NCI-H524 (cell line): ENCODE measurements around the gene CST1.
"Not testable (repeated sequence)": the region's sequence is repeated elsewhere in the genome, so short reads cannot be mapped to it uniquely, and the experiment has no call there.

Experiments
- DNase-seq, 2 experiments: peaks; one replicate each; lab custom pipeline; 2025; lab: John Stamatoyannopoulos, UW

CST1 gene

DNA sequence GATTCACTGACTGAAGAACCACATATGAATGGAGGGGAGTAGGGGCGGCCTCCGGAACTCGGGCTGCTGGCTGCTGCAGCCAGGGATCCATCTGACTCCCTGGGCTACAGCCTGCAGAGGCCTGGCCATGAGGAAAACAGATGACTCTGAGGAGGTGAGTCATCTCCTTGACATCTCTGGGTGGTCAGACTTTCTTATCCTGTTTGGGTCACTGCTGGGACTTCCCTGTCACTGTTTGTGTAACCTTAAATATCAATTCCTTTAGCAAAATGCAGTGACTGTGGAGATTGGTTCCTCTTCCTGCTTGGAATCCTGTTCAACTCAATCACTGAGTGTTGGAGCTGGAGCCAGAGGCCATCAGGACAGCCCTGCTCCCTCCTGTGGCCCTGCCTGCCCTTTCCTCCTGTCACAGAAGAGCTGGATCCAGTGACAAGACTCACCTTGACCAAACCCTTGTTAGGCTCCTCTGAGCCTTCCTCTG is 4.4 kb upstream of the CST1 start:
- DNase-seq, result not testable (repeated sequence)

DNA sequence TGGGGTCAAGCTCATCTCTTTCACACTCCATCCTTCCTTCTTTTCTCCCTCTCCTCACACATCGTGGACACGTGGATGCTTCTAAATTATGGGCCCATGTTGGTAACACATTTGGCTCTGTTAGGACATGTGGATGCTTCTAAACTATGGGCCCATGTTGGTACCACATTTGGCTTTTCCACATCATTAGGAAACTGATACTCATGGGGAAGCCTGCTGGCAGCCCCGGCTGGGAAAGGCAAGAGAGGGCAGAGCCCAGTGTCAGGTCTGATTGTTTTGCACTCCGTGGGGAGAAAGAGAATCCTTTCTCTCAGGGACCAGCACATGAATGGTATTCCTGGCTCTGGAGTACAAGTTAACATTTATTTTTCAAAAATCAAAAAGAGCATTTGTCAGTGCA is 4.0 kb upstream of the CST1 start:
- DNase-seq, result no peak

DNA sequence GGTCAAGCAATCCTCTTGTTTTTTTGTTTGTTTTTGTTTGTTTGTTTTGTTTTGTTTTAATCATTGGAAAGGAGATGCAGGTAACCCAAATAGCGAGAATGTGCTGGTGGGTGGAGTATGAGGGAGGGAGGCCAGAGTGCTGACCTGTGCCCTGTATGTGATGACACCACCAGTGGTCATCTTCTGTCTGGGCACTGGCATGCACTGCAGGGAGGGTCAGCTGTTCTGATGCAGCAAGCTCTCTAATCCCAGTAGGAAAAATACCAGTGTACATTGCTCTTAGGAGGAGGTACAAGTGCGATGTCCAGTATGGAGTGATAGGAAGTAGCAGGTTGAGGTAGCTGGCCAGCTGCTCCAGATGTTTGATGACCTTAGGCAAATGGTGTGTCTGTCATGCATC is 2.9 kb upstream of the CST1 start:
- DNase-seq, result no peak

DNA sequence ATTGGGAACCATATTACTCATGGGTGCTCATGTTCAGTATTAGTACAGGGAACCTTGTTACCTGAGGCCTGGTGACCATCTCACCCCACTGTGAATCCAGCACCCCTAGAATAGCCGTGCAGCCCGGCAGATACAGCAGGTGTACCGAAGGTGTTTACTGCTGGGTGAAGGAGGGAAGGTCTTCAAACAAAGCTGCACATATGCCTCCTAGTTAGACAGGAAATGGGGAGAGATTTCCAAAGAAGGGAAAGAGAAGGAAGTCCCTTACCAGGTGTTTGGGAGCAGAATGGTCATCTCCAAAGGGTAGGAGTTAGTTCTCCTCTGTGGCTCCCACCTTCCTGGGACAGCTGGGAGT is 2.4 kb upstream of the CST1 start:
- no peak for DNase-seq

DNA sequence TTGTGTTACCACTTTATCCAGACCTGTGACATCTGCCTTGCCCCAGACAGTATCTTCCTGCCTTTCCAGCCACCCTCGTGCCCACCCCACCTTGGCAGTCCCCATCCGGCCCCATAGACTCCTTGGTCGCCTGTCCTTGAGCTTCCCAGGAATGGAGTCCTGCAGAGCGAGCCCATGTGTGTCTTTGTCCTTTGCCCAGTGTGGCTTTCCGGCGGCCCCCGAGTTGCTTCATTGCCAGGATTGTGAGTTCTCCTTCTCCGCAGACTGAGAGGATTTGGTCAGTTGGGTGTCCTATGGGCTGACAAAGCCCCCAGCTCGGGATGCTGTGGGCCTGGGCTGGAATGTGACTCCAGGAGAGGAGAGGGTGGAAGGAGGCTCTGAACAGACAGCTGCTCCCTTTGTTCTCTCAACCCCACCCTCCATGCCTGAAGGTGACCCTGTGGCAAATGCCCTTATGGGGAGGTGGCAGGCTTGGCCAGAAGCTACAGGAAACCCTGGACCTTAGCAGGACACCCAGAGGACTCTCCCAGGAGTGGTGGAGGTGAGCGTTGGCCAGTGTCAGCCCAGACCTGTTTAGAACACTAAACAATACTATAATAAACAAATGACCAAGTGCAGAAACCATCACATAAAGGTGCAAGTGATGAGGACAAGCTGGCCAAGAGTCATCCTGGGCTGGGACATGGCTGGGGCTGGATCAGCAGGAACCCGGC is 1.9 kb upstream of the CST1 start:
- no peak for DNase-seq

DNA sequence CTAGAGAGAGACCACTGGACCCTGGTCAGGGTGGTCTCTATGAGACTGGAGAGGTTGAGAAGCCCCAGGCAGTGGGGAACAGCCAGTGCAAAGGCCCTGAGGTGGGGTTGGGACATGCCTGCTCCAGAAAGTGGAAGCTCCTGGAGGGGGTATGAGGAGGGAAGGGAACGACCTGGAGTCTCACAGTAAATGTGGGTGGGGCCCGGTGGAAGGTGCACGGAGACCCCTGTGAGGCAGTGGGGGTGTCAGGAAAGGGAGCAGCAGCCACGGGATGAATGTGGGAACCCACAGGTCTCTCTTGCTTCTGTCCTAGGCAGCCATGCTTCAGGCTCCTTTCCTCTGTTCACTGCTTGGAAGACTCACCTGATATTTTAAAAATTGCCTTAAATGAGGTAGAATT is 1.3 kb upstream of the CST1 start:
- DNase-seq, result no peak

DNA sequence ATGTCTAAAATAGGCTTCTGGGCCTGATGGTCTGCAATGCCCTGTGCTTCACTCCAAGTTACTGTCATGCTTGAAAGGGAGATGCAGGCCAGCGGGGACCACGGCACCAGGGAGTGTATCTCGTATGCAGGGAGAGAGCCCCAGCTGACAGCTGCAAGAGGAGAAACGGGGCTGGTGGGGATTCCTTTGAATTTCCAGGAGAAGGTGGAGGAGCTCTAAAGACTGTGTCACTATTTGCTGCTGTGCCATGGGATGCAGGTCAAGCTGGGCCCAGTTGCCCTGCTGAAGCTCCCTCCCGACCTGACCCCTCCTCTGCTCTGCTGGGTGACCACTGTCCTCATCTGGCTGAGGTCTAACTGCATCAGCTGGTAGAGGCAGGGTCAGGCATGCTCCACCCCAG is 989 bp downstream of the CST1 start:
- no peak for DNase-seq

DNA sequence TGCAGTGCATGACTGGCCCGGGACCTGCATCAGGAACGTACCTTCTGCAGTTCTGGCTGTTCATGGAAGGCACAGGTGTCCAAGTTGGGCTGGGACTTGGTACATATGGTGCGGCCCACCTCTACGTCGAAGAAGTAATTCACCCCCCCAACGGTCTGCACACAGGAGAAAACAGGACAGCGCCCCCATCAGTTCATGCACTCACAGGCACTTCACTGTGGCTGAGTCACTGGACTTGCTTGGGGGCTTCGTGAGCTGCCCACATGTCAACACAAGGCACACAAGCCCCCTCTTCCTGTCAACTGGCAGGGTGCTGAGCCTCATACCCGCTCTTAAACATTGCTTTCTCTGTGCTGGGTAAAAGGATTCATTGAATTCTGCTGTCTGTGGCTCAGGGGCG is 1.8 kb downstream of the CST1 start:
- not testable (repeated sequence) for DNase-seq

DNA sequence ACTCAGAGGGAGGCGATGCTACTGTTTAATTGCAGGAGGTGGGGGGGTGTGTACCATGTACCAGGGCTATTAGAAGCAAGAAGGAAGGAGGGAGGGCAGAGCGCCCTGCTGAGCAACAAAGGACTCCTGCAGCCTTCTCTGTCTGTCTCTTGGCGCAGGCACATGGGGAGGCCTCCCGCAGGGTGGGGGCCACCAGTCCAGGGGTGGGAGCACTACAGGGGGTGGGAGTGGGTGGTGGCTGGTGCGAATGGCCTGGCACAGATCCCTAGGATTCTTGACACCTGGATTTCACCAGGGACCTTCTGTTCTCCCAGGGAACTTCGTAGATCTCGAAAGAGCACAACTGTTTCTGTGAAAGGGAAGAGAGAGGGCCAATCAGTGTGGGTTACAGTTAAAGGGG is 3.2 kb downstream of the CST1 start:
- DNase-seq, result not testable (repeated sequence)

DNA sequence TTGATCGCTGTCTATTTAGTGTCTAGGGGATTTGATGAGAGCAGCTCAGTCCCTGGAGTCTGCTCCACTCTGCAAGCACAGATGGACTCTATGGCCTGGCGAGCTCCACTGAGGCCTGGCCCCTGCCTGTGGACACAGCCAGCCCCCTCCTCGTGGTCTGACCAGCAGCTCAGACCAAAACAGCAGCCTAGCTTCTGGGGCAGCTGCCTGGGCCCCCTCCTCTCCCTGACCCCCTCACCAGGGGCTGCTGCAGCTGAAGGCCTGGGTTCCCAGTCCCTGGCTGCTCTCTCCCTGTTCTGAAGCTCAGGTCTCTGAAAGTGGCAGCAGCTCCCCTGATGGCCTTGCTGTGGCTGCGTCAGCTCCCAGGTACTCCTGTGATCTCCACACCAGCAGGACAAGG is 3.6 kb downstream of the CST1 start:
- DNase-seq, result not testable (repeated sequence)

DNA sequence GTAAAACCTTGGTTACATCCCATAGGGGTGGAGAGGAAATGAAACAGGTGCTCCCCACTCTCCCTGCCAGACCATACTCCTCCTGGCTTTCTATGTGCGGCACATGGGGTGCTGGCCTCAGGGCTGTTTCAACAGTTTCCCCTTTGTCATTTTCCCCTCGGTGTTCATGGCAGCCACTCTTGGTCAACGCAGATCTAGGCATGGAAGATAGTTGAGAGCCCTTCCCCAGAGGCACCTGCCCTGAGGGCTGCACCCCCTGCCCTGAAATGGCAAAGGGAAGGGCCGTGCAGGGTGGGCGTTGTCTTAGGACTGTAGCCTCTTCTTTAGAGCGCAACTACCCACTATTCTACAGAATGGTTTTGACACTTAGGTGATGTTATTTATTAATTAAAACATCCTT is 4.4 kb downstream of the CST1 start:
- DNase-seq, result no peak

DNA sequence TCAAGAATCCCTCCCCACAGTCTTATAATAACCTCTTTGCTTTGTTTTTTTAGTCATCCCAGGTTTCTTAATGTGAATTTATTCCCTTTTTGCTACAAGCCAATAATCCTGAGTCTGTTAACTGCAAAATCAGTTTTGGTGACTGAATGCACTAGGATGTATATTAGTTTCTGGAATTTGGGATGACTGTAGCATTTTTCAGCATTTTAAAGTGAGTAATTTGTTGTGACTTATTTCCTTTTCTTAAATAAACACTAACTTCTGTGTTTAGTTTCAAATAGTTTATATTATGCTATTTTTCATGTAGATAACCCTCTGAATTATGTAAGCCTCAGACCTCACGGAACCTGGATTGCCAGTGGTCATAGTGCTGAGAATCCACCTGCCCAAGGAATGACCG is 5.5 kb downstream of the CST1 start:
- DNase-seq, result no peak

DNA sequence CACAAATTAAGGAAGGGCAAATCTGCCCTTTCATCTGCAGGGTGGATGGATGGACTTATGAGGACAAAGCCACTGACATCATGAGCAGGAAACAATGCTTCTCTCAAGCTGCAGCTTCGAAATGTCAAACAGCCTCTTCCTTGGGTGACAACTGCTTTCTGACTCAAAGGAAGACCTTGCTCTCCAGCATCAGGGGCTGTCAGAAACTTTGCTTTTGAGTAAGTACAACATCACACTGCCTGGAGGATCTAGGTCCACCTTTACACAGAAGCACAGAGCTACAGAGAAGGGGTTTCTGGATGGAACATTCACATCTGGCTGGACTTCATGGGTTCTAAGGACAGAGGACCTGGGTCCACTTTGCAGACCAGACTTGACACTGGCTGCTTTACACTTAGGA is 5.9 kb downstream of the CST1 start:
- DNase-seq, result no peak

DNA sequence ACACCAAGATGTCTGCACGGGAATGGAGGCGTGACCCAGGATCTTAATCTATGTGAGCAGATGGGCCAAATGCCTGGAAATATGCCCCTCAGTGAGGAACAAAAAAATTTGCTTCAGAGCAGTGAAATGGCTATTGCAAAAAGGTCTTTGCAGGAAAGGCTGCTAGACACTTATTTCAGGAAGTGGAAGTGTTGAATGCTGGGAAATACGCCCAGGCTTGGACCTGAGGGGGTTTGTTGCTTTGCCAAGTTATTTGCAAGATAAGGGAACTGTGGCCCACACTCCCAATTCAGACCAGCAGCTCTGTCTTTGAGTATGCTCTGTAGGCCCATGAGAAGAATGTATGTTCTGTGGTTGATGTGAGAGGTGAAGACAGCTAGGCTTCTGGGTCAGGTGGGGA is 15.3 kb downstream of the CST1 start:
- peak in 1 of 2 experiments; percentile 39 for DNase-seq

DNA sequence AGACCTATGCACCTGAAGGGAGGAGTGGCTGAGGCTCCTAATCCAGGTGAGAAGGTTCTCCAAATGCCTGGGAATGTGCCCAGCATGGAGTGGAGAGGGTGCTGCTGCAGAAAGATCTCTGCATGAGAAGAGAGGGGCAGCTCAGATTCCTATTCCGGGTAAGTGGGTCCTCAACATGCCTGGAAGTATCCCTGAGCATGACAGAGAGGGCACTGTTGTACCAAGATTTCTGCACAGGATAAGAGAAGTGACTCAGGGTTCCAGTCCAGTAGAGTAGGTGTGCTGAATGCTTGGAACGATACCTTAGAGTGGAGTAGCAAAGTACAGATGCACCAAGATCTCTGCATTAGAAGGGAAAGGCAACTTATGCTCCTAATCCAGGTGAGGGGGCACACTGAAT is 15.8 kb downstream of the CST1 start:
- DNase-seq, result peak in 1 of 2 experiments; percentile 29

DNA sequence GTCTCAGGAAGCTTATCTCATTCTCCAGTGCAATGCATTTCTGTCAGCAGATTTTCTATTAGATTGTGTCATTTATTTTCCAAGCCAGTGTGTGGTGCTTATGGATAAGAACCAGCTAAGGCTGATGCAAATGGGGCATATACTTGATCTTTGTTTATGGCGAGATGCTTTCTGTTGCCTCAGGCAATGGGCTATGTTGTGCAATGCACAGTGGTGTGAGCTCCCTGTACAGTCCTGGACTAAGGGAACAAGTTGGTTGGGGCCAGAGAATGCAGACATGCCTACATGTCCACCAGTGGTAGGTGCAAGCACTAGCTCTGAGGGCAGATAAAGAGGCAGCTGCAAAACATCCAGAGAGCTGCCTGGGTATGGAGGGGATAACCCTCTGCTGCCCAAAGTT is 16.3 kb downstream of the CST1 start:
- DNase-seq, result not testable (repeated sequence)

DNA sequence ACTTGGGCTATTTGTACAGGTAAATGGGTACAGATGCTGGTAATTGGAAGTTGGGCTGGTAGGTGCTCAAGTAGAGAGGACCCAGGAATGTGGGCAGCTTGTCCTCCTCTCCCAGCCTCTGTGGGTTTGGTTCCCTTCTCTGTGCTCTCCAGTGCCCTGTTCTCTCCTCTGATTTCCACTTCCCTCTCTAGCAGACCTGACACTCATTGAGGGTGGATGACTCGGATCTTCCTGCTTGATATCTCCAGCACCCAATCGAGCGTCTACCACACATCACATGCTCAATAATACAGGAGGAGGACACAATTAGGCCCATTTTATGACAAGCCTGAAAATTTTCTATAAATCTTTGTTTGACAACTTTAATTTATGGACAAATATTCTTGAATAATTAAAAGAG is 23.7 kb downstream of the CST1 start:
- no peak for DNase-seq

DNA sequence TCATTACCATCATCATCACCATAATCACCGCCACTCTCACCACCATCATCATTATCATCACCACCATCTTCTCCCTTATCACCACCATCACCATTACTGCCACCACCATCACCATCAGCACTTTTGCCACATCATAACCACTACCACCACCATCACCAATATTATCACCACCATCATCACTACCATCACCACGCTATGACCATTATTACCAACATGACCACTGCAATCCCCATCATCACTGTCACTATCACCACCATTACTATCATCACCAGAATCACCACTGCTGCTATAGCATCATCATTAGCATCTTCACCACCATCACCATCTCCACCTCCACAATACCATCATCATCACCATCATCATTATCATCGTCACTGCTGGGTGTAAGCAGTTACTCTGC is 25.6 kb downstream of the CST1 start:
- no peak for DNase-seq

DNA sequence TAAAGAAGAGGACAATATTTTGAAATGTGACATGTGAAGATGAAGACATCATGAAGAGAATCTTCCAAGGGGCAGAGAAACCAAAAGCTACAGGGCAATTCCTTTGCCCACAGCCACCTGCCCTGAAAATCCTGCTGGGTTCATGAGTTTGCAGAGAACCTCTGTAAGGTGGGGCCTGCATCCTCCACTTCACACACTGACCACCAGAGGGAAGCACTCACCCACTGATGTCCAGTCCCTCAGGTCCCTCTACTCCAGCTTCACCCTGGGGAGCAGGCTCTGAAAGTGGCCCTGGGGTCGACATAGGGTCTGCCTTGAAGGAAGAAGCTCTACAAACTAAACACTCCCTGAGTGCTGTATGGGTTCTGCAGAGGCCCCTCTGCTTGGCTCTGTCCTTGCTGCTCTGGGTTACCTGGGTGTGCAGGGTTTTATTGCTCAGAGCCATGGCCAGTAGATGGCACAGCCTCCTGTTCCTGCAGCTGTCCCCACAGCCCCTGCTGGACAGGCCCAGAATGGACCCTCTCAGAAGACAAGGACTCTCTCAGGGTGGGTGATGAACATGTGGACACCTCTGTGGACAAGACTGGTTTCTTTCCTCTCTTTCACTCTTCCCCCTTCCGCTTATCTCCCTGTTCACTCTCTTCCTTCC is 27.0 kb downstream of the CST1 start:
- DNase-seq, result peak in 1 of 2 experiments; percentile 37

DNA sequence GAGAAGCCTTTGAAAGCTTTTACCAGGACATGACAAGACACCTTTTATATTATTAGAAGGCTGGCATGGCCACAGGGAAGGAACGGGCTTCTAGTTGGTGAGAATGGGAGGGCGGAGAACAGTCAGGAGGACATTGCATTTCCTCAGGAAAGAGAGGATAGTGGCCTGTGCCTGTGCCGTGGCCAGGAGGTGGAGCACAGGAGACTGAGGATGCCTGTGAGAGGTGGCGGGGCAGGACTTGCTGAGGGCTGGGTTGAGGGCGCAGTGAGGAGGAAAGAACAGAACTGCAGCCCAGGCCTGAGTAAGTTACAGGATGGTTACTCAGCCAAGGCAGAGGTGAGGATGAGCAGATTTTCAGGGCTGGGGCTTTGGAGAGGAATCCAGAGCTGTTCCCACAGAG is 27.9 kb downstream of the CST1 start:
- DNase-seq, result not testable (repeated sequence)

DNA sequence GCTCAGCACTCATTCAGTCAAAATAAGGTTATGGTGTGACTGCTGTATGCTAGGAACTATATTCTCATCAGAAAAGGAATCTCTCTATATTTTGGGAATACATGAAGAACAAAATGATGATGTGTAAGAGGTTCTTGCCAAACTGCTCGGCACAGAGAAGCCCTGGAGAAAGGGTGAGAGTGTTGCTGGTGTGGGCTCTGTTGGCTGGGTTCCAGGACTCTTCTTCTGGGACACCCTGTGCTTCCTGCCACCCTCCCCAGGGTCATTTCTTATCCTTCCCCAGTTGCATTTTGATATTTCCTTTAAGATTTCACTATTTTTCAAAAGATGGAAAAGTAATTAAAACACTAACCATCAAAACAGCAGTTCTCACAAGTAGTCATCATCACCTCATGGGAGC is 28.8 kb downstream of the CST1 start:
- DNase-seq, result no peak

DNA sequence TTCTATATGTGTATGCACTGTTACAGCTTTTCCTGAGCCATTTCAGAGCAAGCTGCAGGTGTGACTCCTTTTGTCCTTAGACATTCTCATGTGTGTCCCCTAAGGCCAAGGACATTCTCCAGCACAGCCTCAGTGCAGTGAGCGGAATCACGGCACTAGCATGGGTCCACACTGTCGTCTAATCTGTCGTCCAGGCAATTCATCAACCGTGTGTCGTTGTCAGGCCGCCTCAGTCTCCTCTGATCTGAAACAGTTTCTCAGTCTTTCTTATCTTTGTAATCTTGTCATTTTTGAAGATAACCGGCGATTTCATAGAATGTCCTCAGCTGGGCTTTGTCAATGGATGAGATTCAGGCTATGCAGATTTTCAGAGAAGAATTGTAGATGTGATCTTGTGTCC is 31.4 kb downstream of the CST1 start:
- not testable (repeated sequence) for DNase-seq

DNA sequence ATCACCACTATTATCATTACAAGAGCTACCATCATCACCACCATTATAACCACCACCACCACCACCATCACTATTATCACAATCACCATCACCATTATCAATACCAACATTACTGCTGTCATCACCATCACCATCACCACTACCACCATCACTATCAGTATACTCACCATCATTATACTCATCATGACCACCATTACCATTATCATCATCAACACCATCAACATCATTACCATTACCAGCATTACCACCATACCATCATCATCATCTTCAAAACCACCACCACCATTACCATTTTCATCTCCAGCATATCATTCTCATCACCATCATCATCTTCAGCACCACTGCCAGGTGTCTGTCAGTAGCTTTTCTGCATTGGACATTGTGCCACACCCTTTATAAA is 39.0 kb downstream of the CST1 start:
- DNase-seq, result not testable (repeated sequence)

DNA sequence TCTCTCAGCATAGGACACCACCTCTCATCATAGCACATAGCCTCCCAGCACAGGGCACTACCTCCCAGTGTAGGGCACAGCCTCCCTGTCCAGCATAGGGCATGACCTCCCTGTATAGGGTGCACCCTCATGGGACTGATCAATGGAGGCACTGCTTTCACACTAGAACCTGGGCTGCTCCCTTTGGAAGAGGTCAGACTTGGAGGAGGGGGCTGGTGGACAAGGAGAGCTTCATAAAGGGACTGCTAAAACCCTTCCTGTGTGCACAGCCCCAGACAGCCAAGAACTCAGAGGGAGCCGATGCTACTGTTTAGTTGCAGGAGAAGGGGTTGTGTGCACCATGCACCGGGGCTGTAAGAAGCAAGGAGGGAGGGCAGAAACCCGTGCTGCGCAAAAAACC is 40.0 kb downstream of the CST1 start:
- no peak for DNase-seq
